ENCODE measurements around the gene WFDC10A. TPM values are rescaled to one million over a fixed set of nuclear protein-coding genes. Genes with fewer than 3 reads are reported as not detected.

The WFDC10A gene
- total RNA-seq, 1 donor from 2014 or later: not detected

DNA sequence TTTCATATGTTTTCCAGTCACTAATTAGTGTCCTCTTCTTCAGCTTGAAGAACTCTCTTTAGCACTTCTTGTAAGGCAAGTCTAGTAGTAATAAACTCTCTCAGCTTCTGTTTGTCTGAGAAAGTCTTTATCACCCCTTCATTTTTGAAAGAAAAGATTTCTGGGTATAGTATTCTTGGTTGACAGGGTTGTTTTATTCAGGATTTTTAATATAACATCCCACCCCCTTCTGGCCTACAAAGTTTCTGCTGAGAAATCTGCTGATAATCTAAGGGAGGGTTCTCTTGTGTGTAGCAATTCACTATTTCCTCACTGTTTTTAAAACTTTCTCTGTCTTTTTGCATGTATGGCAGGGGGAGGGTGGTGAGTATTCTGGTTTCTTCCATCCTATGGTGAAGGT is 50.1 kb downstream of the WFDC10A start:
- Mint-ChIP-seq H3K27ac (no peak overlapping the region), H3K4me1 (no peaks in the 10 kb centered on the region), H3K9me3 (peaks cover 12% of the 10 kb centered on the region), H3K27me3 (peaks cover 5% of the 10 kb centered on the region), H3K4me3 (no peak overlapping the region), H3K36me3 (ENCODE audit: low read depth) (no peaks in the 10 kb centered on the region)
- intact Hi-C loops (cut with micrococcal nuclease): no loop called here
- DNase-seq: no peak

Other genes starting within 250 kb of the WFDC10A start
- gene DBNDD2, start 221.4 kb upstream of the WFDC10A start, total RNA-seq: 19.9 and 25.2 TPM in 2 replicates
- 84.7 and 86.6 TPM in 2 replicates for gene PIGT, start 213.6 kb upstream of the WFDC10A start, total RNA-seq
- not detected in 2 replicates for gene WFDC2, start 160.0 kb upstream of the WFDC10A start, total RNA-seq
- not detected in 2 replicates for gene SPINT3, start 114.1 kb upstream of the WFDC10A start, total RNA-seq
- not detected in 2 replicates for gene WFDC6, start 90.3 kb upstream of the WFDC10A start, total RNA-seq
- gene EPPIN, start 82.3 kb upstream of the WFDC10A start, total RNA-seq: not detected in 2 replicates
- gene WFDC8, start 50.5 kb upstream of the WFDC10A start, total RNA-seq: not detected in 2 replicates
- gene WFDC9, start 1.5 kb downstream of the WFDC10A start, total RNA-seq: not detected in 2 replicates
- not detected in 2 replicates for gene WFDC11, start 40.5 kb downstream of the WFDC10A start, total RNA-seq
- gene WFDC13, start 72.3 kb downstream of the WFDC10A start, total RNA-seq: not detected in 2 replicates
- gene WFDC10B, start 75.3 kb downstream of the WFDC10A start, total RNA-seq: not detected in 2 replicates
- not detected in 2 replicates for gene SPINT4, start 92.6 kb downstream of the WFDC10A start, total RNA-seq
- not detected in 2 replicates for gene WFDC3, start 162.1 kb downstream of the WFDC10A start, total RNA-seq
- gene DNTTIP1, start 162.2 kb downstream of the WFDC10A start, total RNA-seq: 31.9 and 35.3 TPM in 2 replicates
- 113 and 115 TPM in 2 replicates for gene UBE2C, start 182.9 kb downstream of the WFDC10A start, total RNA-seq
- gene TNNC2, start 197.6 kb downstream of the WFDC10A start, total RNA-seq: not detected in 2 replicates
- 0.47 and 0.89 TPM in 2 replicates for gene SNX21, start 204.1 kb downstream of the WFDC10A start, total RNA-seq
- gene ACOT8, start 227.7 kb downstream of the WFDC10A start, total RNA-seq: 27.6 and 28.5 TPM in 2 replicates
- 5.5 and 6.0 TPM in 2 replicates for gene ZSWIM3, start 227.9 kb downstream of the WFDC10A start, total RNA-seq